Osteoblast (primary cell): Measurements from ENCODE around the gene MCL1. TPM values are rescaled to one million over a fixed set of nuclear protein-coding genes. Genes with fewer than 3 reads are reported as not detected.
"Not testable (repeated sequence)": the region's sequence is repeated elsewhere in the genome, so short reads cannot be mapped to it uniquely, and the experiment has no call there.

ENCODE experiments used
- DNase-seq: peaks from one replicate; pipeline ENCODE4 v3.0.0; 2011; ENCODE audit warnings: low spot score, mixed read lengths; ENCODE audit not compliant: insufficient read length; ENCODE audit errors: missing footprints
- H2AFZ ChIP-seq: 2 replicates; pipeline ENCODE4 v1.6.0; 2011; ENCODE audit warnings: mild to moderate bottlenecking, low read length
- H3K27ac ChIP-seq: 2 replicates; pipeline ENCODE4 v1.5.1; 2011; ENCODE audit warnings: mild to moderate bottlenecking, low read depth, low read length, moderate library complexity
- H3K27me3 ChIP-seq: 2 replicates; pipeline ENCODE4 v1.6.0; 2012; ENCODE audit warnings: mild to moderate bottlenecking, control low read depth, inconsistent platforms, low read length, moderate library complexity; ENCODE audit not compliant: insufficient read depth
- H3K36me3 ChIP-seq: 2 replicates; pipeline ENCODE4 v1.5.1; 2011; ENCODE audit warnings: mild to moderate bottlenecking, low read length, control low read depth, moderate library complexity; ENCODE audit not compliant: insufficient read depth
- H3K4me1 ChIP-seq: 2 replicates; pipeline ENCODE4 v1.5.1; 2011; ENCODE audit warnings: mild to moderate bottlenecking, low read length, control low read depth, moderate library complexity; ENCODE audit not compliant: insufficient read depth
- H3K4me2 ChIP-seq: 2 replicates; pipeline ENCODE4 v1.6.0; 2011; ENCODE audit warnings: mild to moderate bottlenecking, low read length; ENCODE audit not compliant: insufficient read depth
- H3K4me3 ChIP-seq: fragments of 200-600 bp; sonication (generic); 3 replicates; pipeline ENCODE4 v1.5.1; 2012; ENCODE audit warnings: mild to moderate bottlenecking, low read length, inconsistent platforms; ENCODE audit not compliant: insufficient read depth
- H3K79me2 ChIP-seq: 2 replicates; pipeline ENCODE4 v1.6.0; 2012; ENCODE audit warnings: mild to moderate bottlenecking, low read length, control low read depth, inconsistent platforms; ENCODE audit not compliant: insufficient read depth
- H3K9me3 ChIP-seq: 2 replicates; pipeline ENCODE4 v1.5.1; 2011; ENCODE audit warnings: low read depth, low read length, control low read depth
- H4K20me1 ChIP-seq: 2 replicates; pipeline ENCODE4 v1.6.0; 2012; ENCODE audit warnings: mild to moderate bottlenecking, low read length, control low read depth; ENCODE audit not compliant: insufficient read depth
- CTCF ChIP-seq: IDR thresholded peaks from 2 replicates; pipeline ENCODE4 v1.5.1; 2011; ENCODE audit warnings: mild to moderate bottlenecking, low read depth, low read length, moderate library complexity; ENCODE audit errors: extremely low read depth
- total RNA-seq: library from RNA; depleted of rRNA; stranded (reverse); fragments of >200 nt; gene quantifications from 2 replicates; pipeline ENCODE4 v1.2.3, GENCODE V29; 2012

The MCL1 gene
- total RNA-seq, 1 donor: 176 TPM

- Histone ChIP-seq H2AFZ (no peak overlapping the region), H3K27me3 (no peaks in the 10 kb centered on the region), H3K27ac (peak overlapping the region; percentile 98), H3K4me2 (peak overlapping the region; percentile 96), H3K9me3 (no peaks in the 10 kb centered on the region), H3K4me3 (peak overlapping the region; percentile 99), H3K4me1 (peaks cover 50% of the 10 kb centered on the region), H3K36me3 (peaks cover 72% of the 10 kb centered on the region), H4K20me1 (peaks cover 64% of the 10 kb centered on the region), H3K79me2 (peaks cover 77% of the 10 kb centered on the region)
- no peak for DNase-seq
- TF ChIP-seq CTCF: no peak
These were observed 4.9 kb downstream of the MCL1 start for GRCh38 chr1:150574260-150575071.

- Histone ChIP-seq H3K4me1 (peaks cover 57% of the 10 kb centered on the region), H4K20me1 (peaks cover 59% of the 10 kb centered on the region), H3K4me2 (peak overlapping the region; percentile 10), H3K27ac (peak overlapping the region; percentile 6), H3K36me3 (peaks cover 70% of the 10 kb centered on the region), H3K79me2 (peaks cover 70% of the 10 kb centered on the region)
- H3K4me3 ChIP-seq, DNase-seq, H3K9me3 ChIP-seq, H2AFZ ChIP-seq, H3K27me3 ChIP-seq: not testable (repeated sequence)
These were observed 5.8 kb downstream of the MCL1 start for GRCh38 chr1:150573648-150574071.

GRCh38 chr1:150572918-150573647, 6.3 kb downstream of the MCL1 start:
- Histone ChIP-seq H3K9me3 (no peaks in the 10 kb centered on the region), H3K27ac (peak overlapping the region; percentile 6), H2AFZ (no peak overlapping the region), H3K27me3 (no peaks in the 10 kb centered on the region), H4K20me1 (peaks cover 53% of the 10 kb centered on the region), H3K36me3 (peaks cover 64% of the 10 kb centered on the region), H3K4me1 (peaks cover 63% of the 10 kb centered on the region), H3K4me3 (no peak overlapping the region), H3K79me2 (peaks cover 65% of the 10 kb centered on the region), H3K4me2 (peak overlapping the region; percentile 14)
- no peak for DNase-seq
- no peak for TF ChIP-seq CTCF

- Histone ChIP-seq H3K27me3 (no peaks in the 10 kb centered on the region), H3K27ac (peak overlapping the region; percentile 93), H3K79me2 (peaks cover 45% of the 10 kb centered on the region), H2AFZ (no peak overlapping the region), H4K20me1 (peaks cover 12% of the 10 kb centered on the region), H3K9me3 (no peaks in the 10 kb centered on the region), H3K4me2 (peak overlapping the region; percentile 80), H3K4me3 (no peak overlapping the region), H3K36me3 (peaks cover 20% of the 10 kb centered on the region), H3K4me1 (peaks cover 72% of the 10 kb centered on the region)
- no peak for DNase-seq
- no peak for TF ChIP-seq CTCF
These were observed 10.8 kb downstream of the MCL1 start for GRCh38 chr1:150568594-150568966.
